HCT116 (cell line): Measurements from ENCODE around the gene MAGI3. TPM values are rescaled to one million over a fixed set of nuclear protein-coding genes. Genes with fewer than 3 reads are reported as not detected.

ENCODE experiments used
- ATAC-seq: fragments of 200-7000 bp; cut with Tn5 transposase; 2 replicates; pipeline ENCODE4 v1.9.1; 2020; ENCODE audit warnings: mild to moderate bottlenecking, moderate library complexity
- BruUV-seq: library from RNA; stranded (reverse); fragments of 400-500 nt; replicated peaks from 2 replicates; lab custom pipeline; 2021; lab: Mats Ljungman, UMichigan
- CTCF ChIA-PET: fragments of 300-600 bp; sonication (Branson Sonifier 250); formaldehyde crosslinking; loops from one replicate; lab custom pipeline; 2021; ENCODE audit warnings: antibody characterized with exemption; lab: Charles Lee
- POLR2A ChIA-PET: fragments of 300-600, 350-600 bp; sonication (Branson Sonifier 250); formaldehyde crosslinking; loops from one replicate; lab custom pipeline; 2021; ENCODE audit warnings: antibody characterized with exemption; lab: Charles Lee
- RAD21 ChIA-PET, 2 experiments: fragments of 300-600 bp; sonication (Branson Sonifier 250); formaldehyde crosslinking; loops; one replicate each; lab custom pipeline; 2023; ENCODE audit warnings: low total read pairs in 2 of 2; ENCODE audit not compliant: uncharacterized antibody in 2 of 2, unreplicated experiment in 2 of 2, low non-redundant PET in 1 of 2; lab: Charles Lee
- DNase-seq: peaks from one replicate; pipeline ENCODE4 v3.0.0-alpha.2; 2010; ENCODE audit warnings: low read depth, low spot score
- H2AFZ ChIP-seq: fragments of 200-600 bp; shearing (Covaris generic), sonication (generic); 2 replicates; pipeline ENCODE4 v1.6.1; 2017; ENCODE audit warnings: low read depth, mixed run types, mixed read lengths, antibody characterized with exemption, low read length; ENCODE audit not compliant: poor library complexity, severe bottlenecking
- H3K27ac ChIP-seq: 2 replicates; pipeline ENCODE4 v1.5.1; 2012; ENCODE audit warnings: low read depth, low read length
- H3K27me3 ChIP-seq: fragments of 200-600 bp; sonication (generic); 2 replicates; pipeline ENCODE4 v1.6.1; 2016; ENCODE audit warnings: mixed run types, low read length, mixed read lengths; ENCODE audit not compliant: insufficient read depth
- H3K36me3 ChIP-seq, 2 experiments: fragments of 200-500 bp in 1 of 2; fragments of 200-600 bp in 1 of 2; sonication (Bioruptor generic) in 1 of 2; sonication (generic) in 1 of 2; 2 replicates each; pipeline versions ENCODE4 v1.5.1 to v1.6.1; 2014 to 2016; ENCODE audit warnings: low read length in 2 of 2, inconsistent platforms in 1 of 2, mixed read lengths in 1 of 2, mixed run types in 1 of 2; ENCODE audit not compliant: insufficient read depth in 2 of 2, control insufficient read depth in 1 of 2
- H3K4me1 ChIP-seq, 2 experiments: fragments of 200-600 bp in 1 of 2; sonication (generic) in 1 of 2; 2 replicates each; pipeline versions ENCODE4 v1.5.1 to v1.6.1; 2012 to 2017; ENCODE audit warnings: low read length in 2 of 2, inconsistent platforms in 1 of 2, mild to moderate bottlenecking in 1 of 2, mixed read lengths in 1 of 2, mixed run types in 1 of 2, moderate library complexity in 1 of 2; ENCODE audit not compliant: insufficient read depth in 2 of 2, control insufficient read depth in 1 of 2
- H3K4me2 ChIP-seq: fragments of 200-600 bp; sonication (generic); 2 replicates; pipeline ENCODE4 v1.6.1; 2017; ENCODE audit warnings: mixed run types, low read length, mixed read lengths
- H3K4me3 ChIP-seq, 2 experiments: fragments of 200-600 bp in 1 of 2; sonication (generic) in 1 of 2; replicated peaks in 1 of 2; 2 replicates each; pipeline ENCODE4 v1.5.1; 2011 to 2016; ENCODE audit warnings: low read length in 2 of 2, control low read depth in 1 of 2, low read depth in 1 of 2, mild to moderate bottlenecking in 1 of 2, mixed read lengths in 1 of 2, mixed run types in 1 of 2
- H3K79me2 ChIP-seq: fragments of 200-600 bp; sonication (generic); 2 replicates; pipeline ENCODE4 v1.6.1; 2017; ENCODE audit warnings: mild to moderate bottlenecking, mixed run types, low read length, moderate library complexity, mixed read lengths; ENCODE audit not compliant: insufficient read depth
- H3K9ac ChIP-seq: fragments of 200-600 bp; sonication (generic); 2 replicates; pipeline ENCODE4 v1.6.1; 2016; ENCODE audit warnings: low read length, mixed read lengths
- H3K9me2 ChIP-seq: fragments of 200-600 bp; sonication (generic), shearing (Covaris generic); 2 replicates; pipeline ENCODE4 v1.6.1; 2017; ENCODE audit warnings: mixed run types, mild to moderate bottlenecking, moderate library complexity; ENCODE audit not compliant: insufficient read depth
- H3K9me3 ChIP-seq, 2 experiments: fragments of 200-500 bp in 1 of 2; fragments of 200-600 bp in 1 of 2; sonication (Bioruptor generic) in 1 of 2; sonication (generic) in 1 of 2; 2 replicates each; pipeline ENCODE4 v1.6.1; 2014 to 2017; ENCODE audit warnings: low read length in 2 of 2, mixed read lengths in 2 of 2, inconsistent platforms in 1 of 2, low read depth in 1 of 2, mild to moderate bottlenecking in 1 of 2, mixed run types in 1 of 2, moderate library complexity in 1 of 2; ENCODE audit not compliant: control insufficient read depth in 1 of 2, insufficient read depth in 1 of 2
- H4K20me1 ChIP-seq: fragments of 200-600 bp; sonication (generic), shearing (Covaris generic); 2 replicates; pipeline ENCODE4 v1.6.1; 2017; ENCODE audit warnings: mixed run types, mild to moderate bottlenecking, moderate library complexity; ENCODE audit not compliant: insufficient read depth
- ATF3 ChIP-seq: IDR thresholded peaks from 2 replicates; pipeline ENCODE4 v1.6.1; 2012
- EGR1 ChIP-seq: IDR thresholded peaks from 2 replicates; pipeline ENCODE4 v1.6.1; 2012; ENCODE audit warnings: low read depth
- ELF1 ChIP-seq: IDR thresholded peaks from 2 replicates; pipeline ENCODE4 v1.6.1; 2012; ENCODE audit warnings: low read depth, borderline replicate concordance
- EZH2 ChIP-seq: fragments of 200-600 bp; sonication (generic); IDR thresholded peaks from 2 replicates; pipeline ENCODE4 v1.6.1; 2017; ENCODE audit warnings: antibody characterized with exemption, mixed run types
- EZH2phosphoT487 ChIP-seq: fragments of 200-600 bp; IDR thresholded peaks from 2 replicates; pipeline ENCODE4 v1.6.1; 2018; ENCODE audit warnings: antibody characterized with exemption, borderline replicate concordance
- FOSL1 ChIP-seq: IDR thresholded peaks from 2 replicates; pipeline ENCODE4 v1.6.1; 2012; ENCODE audit warnings: low read depth
- JUND ChIP-seq: IDR thresholded peaks from 2 replicates; pipeline ENCODE4 v1.6.1; 2012
- MAX ChIP-seq: IDR thresholded peaks from 2 replicates; pipeline ENCODE4 v1.6.1; 2012
- POLR2A ChIP-seq: IDR thresholded peaks from 2 replicates; pipeline ENCODE4 v1.7.0; 2011; ENCODE audit warnings: borderline replicate concordance; ENCODE audit not compliant: insufficient read depth, insufficient read length; ENCODE audit errors: extremely low read depth
- POLR2AphosphoS5 ChIP-seq: IDR thresholded peaks from 2 replicates; pipeline ENCODE4 v1.6.1; 2011; ENCODE audit warnings: mild to moderate bottlenecking, low read depth, low read length, moderate library complexity
- SIN3A ChIP-seq: IDR thresholded peaks from 2 replicates; pipeline ENCODE4 v1.6.1; 2012; ENCODE audit warnings: low read depth
- SRF ChIP-seq: IDR thresholded peaks from 2 replicates; pipeline ENCODE4 v1.6.1; 2012; ENCODE audit warnings: low read depth
- TCF7L2 ChIP-seq: IDR thresholded peaks from 2 replicates; pipeline ENCODE4 v1.7.0; 2011; ENCODE audit warnings: borderline replicate concordance, inconsistent platforms; ENCODE audit not compliant: insufficient read depth, insufficient read length; ENCODE audit errors: extremely low read depth
- ZBTB33 ChIP-seq: IDR thresholded peaks from 2 replicates; pipeline ENCODE4 v1.6.1; 2011; ENCODE audit warnings: mild to moderate bottlenecking, low read length, moderate library complexity; ENCODE audit not compliant: insufficient replicate concordance; ENCODE audit errors: extremely low read depth
- ZFX ChIP-seq: fragments of 450-650 bp; IDR thresholded peaks from 2 replicates; pipeline ENCODE4 v1.6.1; 2017
- ZNF274 ChIP-seq: fragments of 200-500 bp; sonication (Bioruptor generic); IDR thresholded peaks from 2 replicates; pipeline ENCODE4 v1.6.1; 2014; ENCODE audit warnings: mild to moderate bottlenecking, low read depth, low read length, inconsistent platforms
- intact Hi-C: fragments of 100-400 bp; cut with micrococcal nuclease; formaldehyde crosslinking; loops from 2 replicates; pipeline ENCODE4 v1.10.0; 2022
- total RNA-seq: library from RNA; stranded (reverse); gene quantifications from one replicate; pipeline ENCODE4 v1.2.1, GENCODE V29; 2021; ENCODE audit not compliant: unreplicated experiment

The MAGI3 gene
- total RNA-seq, 1 experiment from 2014 or later, result 11.8 TPM

GRCh38 chr1:113592230-113592629 lies 201.9 kb downstream of the MAGI3 start:
- no peak overlapping the region for H3K9ac ChIP-seq
- no peaks in the 10 kb centered on the region for H3K27me3 ChIP-seq
- H4K20me1 ChIP-seq, result no peaks in the 10 kb centered on the region
- no TSS peak for BruUV-seq
- no peak for DNase-seq
- CTCF ChIA-PET, result no interaction called here
- H3K27ac ChIP-seq, result no peak overlapping the region
- no peaks in the 10 kb centered on the region for H3K79me2 ChIP-seq
- H3K4me3 ChIP-seq, result no peak overlapping the region
- TF ChIP-seq EZH2 (no peak), POLR2A (no peak), TCF7L2 (no peak), EZH2phosphoT487 (no peak), SRF (no peak), ATF3 (no peak), SIN3A (no peak), POLR2AphosphoS5 (no peak), MAX (no peak), ZNF274 (no peak), ZFX (no peak), ELF1 (no peak), EGR1 (no peak), JUND (no peak), ZBTB33 (no peak), FOSL1 (no peak)
- no peaks in the 10 kb centered on the region for H3K4me1 ChIP-seq
- RAD21 ChIA-PET, result no interaction called here
- H3K9me3 ChIP-seq, result no peaks in the 10 kb centered on the region
- H3K36me3 ChIP-seq, result 0 out of 4 replicates have a peak, but pooled peaks cover 0 to 5% of the 10 kb centered on the region in 2 experiments
- POLR2A ChIA-PET, result no interaction called here
- intact Hi-C loops, result no loop called here
- no peaks in the 10 kb centered on the region for H3K9me2 ChIP-seq
- no peak overlapping the region for H2AFZ ChIP-seq
- no peak overlapping the region for H3K4me2 ChIP-seq
- ATAC-seq, result no peak
